Hepatocyte (in vitro differentiated cells): ENCODE data around the gene ZNF605.

Source experiments
- CTCF ChIP-seq: fragments of 200-600 bp; sonication (generic); IDR thresholded peaks from 2 replicates; pipeline ENCODE4 v1.5.1; 2016; ENCODE audit warnings: antibody characterized with exemption, mild to moderate bottlenecking; ENCODE audit not compliant: poor library complexity
- EZH2 ChIP-seq: fragments of 200-600 bp; sonication (generic); IDR thresholded peaks from 2 replicates; pipeline ENCODE4 v1.6.1; 2016; ENCODE audit warnings: antibody characterized with exemption, mild to moderate bottlenecking, borderline replicate concordance
- EZH2phosphoT487 ChIP-seq: fragments of 200-600 bp; sonication (generic); IDR thresholded peaks from one replicate; pipeline ENCODE4 v1.6.1; 2018; ENCODE audit warnings: antibody characterized with exemption, mild to moderate bottlenecking, low read depth, moderate library complexity; ENCODE audit not compliant: unreplicated experiment, severe bottlenecking

GRCh38 chr12:132966676-132967415 lies 10.7 kb upstream of the ZNF605 start:
- no peak for TF ChIP-seq CTCF
- TF ChIP-seq EZH2phosphoT487 = no peak
- TF ChIP-seq EZH2 = no peak
